Fibroblast of villous mesenchyme (primary cell): ENCODE data around the gene TMEM176B. TPM values are rescaled to one million over a fixed set of nuclear protein-coding genes. Genes with fewer than 3 reads are reported as not detected.

ENCODE experiments used
- DNase-seq: peaks from one replicate; pipeline ENCODE4 v3.0.0-alpha.2; 2010; ENCODE audit warnings: low read depth
- H3K4me3 ChIP-seq: 2 replicates; pipeline ENCODE4 v1.5.1; 2011; ENCODE audit warnings: low read depth, mild to moderate bottlenecking, low read length
- total RNA-seq: library from RNA; depleted of rRNA; stranded (reverse); fragments of >200 nt; gene quantifications from 2 replicates; pipeline ENCODE4 v1.2.3, GENCODE V29; 2012
- TF ChIP-seq, protein P1 (sequence below): IDR thresholded peaks from 2 replicates; pipeline ENCODE4 v1.5.1; 2012; ENCODE audit warnings: low read depth, mild to moderate bottlenecking, low read length; ENCODE audit not compliant: insufficient read depth

The TMEM176B gene
- total RNA-seq, 1 donor: 0.43 TPM

GRCh38 chr7:150801242-150801945 lies 1.2 kb upstream of the TMEM176B start:
- no peak overlapping the region for H3K4me3 ChIP-seq
- TF ChIP-seq, protein P1, sequence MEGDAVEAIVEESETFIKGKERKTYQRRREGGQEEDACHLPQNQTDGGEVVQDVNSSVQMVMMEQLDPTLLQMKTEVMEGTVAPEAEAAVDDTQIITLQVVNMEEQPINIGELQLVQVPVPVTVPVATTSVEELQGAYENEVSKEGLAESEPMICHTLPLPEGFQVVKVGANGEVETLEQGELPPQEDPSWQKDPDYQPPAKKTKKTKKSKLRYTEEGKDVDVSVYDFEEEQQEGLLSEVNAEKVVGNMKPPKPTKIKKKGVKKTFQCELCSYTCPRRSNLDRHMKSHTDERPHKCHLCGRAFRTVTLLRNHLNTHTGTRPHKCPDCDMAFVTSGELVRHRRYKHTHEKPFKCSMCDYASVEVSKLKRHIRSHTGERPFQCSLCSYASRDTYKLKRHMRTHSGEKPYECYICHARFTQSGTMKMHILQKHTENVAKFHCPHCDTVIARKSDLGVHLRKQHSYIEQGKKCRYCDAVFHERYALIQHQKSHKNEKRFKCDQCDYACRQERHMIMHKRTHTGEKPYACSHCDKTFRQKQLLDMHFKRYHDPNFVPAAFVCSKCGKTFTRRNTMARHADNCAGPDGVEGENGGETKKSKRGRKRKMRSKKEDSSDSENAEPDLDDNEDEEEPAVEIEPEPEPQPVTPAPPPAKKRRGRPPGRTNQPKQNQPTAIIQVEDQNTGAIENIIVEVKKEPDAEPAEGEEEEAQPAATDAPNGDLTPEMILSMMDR: no peak
- no peak for DNase-seq

DNA sequence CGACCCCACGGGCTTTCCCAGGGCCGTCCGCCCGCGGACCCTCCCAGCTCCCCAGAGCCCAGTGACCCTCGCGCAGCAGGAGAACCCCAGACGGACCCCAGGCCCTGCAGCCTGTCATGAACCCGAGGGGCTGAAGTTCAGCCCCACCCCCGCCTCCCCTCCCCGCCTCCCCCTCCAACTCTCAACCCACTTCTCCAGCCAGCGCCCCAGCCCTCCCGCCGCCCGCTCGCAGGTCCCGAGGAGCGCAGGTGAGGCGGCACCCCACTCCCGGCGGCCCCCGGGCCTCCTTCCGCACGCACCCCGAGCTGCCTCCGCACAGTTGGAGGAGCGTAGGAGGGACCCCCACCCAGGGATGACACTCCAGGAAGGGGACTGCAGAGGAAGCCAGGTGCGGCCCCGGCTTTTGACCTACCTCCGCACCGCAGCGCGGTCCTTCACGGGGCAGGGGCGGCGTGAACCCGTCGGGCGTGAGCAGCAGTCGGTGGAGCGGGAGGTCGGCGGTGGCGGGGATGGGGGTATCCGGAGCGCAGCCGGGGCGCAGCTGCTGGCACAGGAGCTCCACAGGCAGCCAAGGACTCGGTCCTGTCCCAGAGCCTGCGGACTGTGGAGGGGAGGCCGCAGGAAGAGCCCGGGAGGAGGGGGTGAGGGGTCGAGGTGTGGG lies 547 bp upstream of the TMEM176B start, which contains the start of gene TMEM176A:
TMEM176A (plus strand) TSS at position 189 of the 661 bp plus-strand sequence. CDS start 782 bp downstream, outside the sequence.
- DNase-seq: no peak
- H3K4me3 ChIP-seq: no peak within 1 kb of the TSS
- TF ChIP-seq, protein P1: no peak

DNA sequence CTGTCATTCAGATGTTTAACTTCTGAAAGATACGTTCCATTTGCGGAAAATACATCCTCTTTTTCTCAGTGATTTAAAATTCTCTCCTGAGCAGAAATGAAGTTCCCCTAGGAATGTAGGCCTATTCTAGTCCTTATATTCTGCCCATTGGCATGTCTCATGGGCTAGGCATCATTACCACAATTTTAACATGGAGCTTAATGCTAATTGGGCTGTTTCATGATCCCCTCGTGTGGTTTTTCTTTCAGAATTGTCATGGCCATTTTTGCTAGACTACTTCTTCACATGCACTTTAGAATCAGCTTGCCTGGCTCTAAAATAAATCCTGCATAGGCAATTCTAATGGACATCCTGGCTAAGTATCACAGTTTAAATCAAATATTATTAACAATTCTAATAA lies 1.0 kb downstream of the TMEM176B start:
- no peak overlapping the region for H3K4me3 ChIP-seq
- DNase-seq: no peak
- TF ChIP-seq, protein P1: no peak

DNA sequence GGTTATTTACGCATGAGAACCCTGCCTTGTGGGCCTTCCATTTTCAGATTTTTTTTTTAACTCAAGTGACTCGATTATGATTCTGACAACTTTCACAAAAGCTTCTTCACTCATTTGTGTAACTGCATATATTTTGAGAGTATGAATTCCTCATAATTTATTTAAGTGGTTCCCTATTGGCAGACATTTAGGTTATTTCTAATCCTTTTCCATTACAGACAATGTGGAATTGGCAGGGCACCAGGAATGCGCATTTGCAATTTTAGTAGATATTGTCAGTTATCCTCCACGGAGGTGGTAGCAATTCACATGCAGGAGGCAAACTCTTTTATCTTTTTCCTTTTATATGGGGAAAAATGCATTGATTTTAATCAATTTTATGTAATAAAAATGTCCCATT lies 2.5 kb downstream of the TMEM176B start:
- TF ChIP-seq, protein P1: no peak
- no peak for DNase-seq
- no peak overlapping the region for H3K4me3 ChIP-seq

- DNase-seq: no peak
- H3K4me3 ChIP-seq: no peak overlapping the region
- TF ChIP-seq, protein P1: no peak
Measured at GRCh38 chr7:150793569-150794238, 6.5 kb downstream of the TMEM176B start.

- no peak for DNase-seq
- H3K4me3 ChIP-seq: no peak overlapping the region
- TF ChIP-seq, protein P1: no peak
Measured at GRCh38 chr7:150791746-150792452, 8.3 kb downstream of the TMEM176B start.
